Measurements from ENCODE around the gene NEU2. TPM values are rescaled to one million over a fixed set of nuclear protein-coding genes. Genes with fewer than 3 reads are reported as not detected.

Gene NEU2
- total RNA-seq, 1 experiment from 2014 or later = not detected

DNA sequence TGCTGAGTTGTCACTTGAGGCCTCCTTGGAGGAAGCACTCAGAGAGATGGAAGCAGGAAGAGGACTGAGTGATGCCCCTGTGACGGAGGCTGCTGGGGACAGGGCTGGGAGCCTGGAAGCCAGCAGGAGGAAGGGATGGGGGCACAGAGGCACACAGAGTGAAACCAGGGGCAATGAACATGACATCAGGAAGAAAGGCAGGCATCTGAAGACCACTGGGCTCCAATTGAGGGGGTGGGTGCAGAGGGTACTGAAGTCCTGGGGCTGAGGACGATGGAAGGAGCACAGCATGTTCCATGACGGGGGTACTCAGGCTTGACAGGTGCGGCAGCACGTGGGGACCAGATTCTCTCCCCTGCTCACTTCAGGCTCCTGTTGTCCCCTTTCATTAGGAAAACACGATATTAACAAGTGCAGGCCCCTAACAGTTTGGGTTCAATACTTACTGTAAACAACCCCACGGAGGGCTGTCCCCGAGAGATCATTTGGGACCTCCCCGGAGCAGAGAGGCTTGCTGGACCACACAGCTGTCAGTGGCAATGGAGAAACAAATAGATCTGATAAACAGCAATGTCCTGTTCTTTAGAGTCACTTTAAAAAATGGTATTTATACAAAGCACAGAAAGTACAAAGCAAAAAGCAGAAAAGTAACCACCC is 36.4 kb downstream of the NEU2 start:
- BruUV-seq (replicated peaks) = no TSS peak
- TF ChIP-seq, protein P1, sequence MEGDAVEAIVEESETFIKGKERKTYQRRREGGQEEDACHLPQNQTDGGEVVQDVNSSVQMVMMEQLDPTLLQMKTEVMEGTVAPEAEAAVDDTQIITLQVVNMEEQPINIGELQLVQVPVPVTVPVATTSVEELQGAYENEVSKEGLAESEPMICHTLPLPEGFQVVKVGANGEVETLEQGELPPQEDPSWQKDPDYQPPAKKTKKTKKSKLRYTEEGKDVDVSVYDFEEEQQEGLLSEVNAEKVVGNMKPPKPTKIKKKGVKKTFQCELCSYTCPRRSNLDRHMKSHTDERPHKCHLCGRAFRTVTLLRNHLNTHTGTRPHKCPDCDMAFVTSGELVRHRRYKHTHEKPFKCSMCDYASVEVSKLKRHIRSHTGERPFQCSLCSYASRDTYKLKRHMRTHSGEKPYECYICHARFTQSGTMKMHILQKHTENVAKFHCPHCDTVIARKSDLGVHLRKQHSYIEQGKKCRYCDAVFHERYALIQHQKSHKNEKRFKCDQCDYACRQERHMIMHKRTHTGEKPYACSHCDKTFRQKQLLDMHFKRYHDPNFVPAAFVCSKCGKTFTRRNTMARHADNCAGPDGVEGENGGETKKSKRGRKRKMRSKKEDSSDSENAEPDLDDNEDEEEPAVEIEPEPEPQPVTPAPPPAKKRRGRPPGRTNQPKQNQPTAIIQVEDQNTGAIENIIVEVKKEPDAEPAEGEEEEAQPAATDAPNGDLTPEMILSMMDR (conservative IDR thresholded peaks at IDR 0.05; ENCODE audit: low read depth, low read length) = no peak
- no peak for TF ChIP-seq EZH2 (IDR thresholded peaks at IDR 0.05; ENCODE audit: borderline replicate concordance, low read depth, low read length, poor library complexity, severe bottlenecking)
- intact Hi-C loops (cut with micrococcal nuclease; ENCODE audit: unreplicated experiment) = no loop called here
- Histone ChIP-seq H3K9me3 (ENCODE audit: low read depth, low read length, poor library complexity, severe bottlenecking) (peaks cover 3% of the 10 kb centered on the region), H3K4me1 (ENCODE audit: insufficient read depth, low read length, poor library complexity, severe bottlenecking) (no peaks in the 10 kb centered on the region), H3K27ac (ENCODE audit: low read depth, low read length, poor library complexity, severe bottlenecking) (no peak overlapping the region), H3K36me3 (ENCODE audit: insufficient read depth, low read length, poor library complexity, severe bottlenecking) (no peaks in the 10 kb centered on the region), H3K27me3 (replicated peaks; ENCODE audit: insufficient read depth, low read depth, low read length, poor library complexity) (no peaks in the 10 kb centered on the region), H3K4me3 (ENCODE audit: low read depth, low read length, poor library complexity, severe bottlenecking) (no peak overlapping the region)
- no peak for DNase-seq (ENCODE audit: low spot score)
- POLR2A ChIA-PET (ENCODE audit: low non-redundant PET) = interaction anchor here (0.7 kb wide), 1 partner anchor 183 kb away, joined by 5 read pairs; the partner anchor contains the start of gene ATG16L1
- CTCF ChIA-PET = no interaction called here

DNA sequence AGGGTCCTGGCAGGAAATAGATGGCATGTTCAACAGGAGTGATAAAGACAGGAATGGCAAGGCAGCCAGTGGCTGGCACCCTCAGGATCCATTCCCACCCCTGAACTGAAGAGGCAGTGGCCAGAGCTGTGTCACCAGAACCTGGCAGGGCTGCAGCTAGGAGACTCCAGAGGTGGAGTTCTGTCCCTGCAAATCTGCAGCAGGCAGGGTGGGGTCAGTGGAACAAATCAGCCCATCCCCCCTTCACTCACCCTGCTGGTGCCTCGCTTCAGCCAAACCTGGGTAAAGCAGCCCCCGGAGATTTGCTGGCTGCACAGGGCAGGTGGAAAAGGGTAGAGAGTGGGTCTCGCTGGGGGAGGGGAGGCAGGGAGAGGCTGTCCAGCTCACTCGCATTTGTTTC is 40.4 kb downstream of the NEU2 start:
- ChIA-PET POLR2A (ENCODE audit: low non-redundant PET) (interaction anchor here (0.6 kb wide), 1 partner anchor 317 kb away, joined by 13 read pairs; no protein-coding TSS in a partner anchor), CTCF (no interaction called here)
- no peak for DNase-seq (ENCODE audit: low spot score)
- Histone ChIP-seq H3K36me3 (ENCODE audit: insufficient read depth, low read length, poor library complexity, severe bottlenecking) (no peaks in the 10 kb centered on the region), H3K4me1 (ENCODE audit: insufficient read depth, low read length, poor library complexity, severe bottlenecking) (no peaks in the 10 kb centered on the region), H3K27me3 (replicated peaks; ENCODE audit: insufficient read depth, low read depth, low read length, poor library complexity) (no peaks in the 10 kb centered on the region), H3K9me3 (ENCODE audit: low read depth, low read length, poor library complexity, severe bottlenecking) (peaks cover 3% of the 10 kb centered on the region), H3K27ac (ENCODE audit: low read depth, low read length, poor library complexity, severe bottlenecking) (no peak overlapping the region), H3K4me3 (ENCODE audit: low read depth, low read length, poor library complexity, severe bottlenecking) (no peak overlapping the region)
- BruUV-seq (replicated peaks) = no TSS peak
- TF ChIP-seq, protein P1 (conservative IDR thresholded peaks at IDR 0.05; ENCODE audit: low read depth, low read length) = no peak
- TF ChIP-seq EZH2 (IDR thresholded peaks at IDR 0.05; ENCODE audit: borderline replicate concordance, low read depth, low read length, poor library complexity, severe bottlenecking) = no peak
- intact Hi-C loops (cut with micrococcal nuclease; ENCODE audit: unreplicated experiment) = no loop called here

DNA sequence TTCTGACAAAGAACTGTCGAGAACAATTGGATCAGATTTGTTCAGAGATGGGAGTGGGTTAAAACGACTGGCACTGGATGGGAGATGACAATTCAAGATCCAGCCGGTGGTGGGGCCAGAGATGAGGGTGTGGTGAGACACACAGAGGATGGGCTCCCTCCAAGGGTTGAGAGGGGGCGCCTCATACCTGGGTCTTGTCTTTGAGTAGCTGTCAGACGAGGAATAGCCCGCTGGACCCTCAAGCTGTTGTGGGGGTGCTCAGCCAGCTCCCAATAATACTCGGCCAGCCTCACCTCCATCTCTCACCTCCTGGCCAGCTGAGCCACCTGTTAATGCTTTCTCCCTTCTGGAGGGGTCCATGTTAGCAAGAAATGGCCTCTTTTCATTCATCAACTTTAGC is 41.6 kb downstream of the NEU2 start:
- peaks cover 3% of the 10 kb centered on the region for H3K9me3 ChIP-seq (ENCODE audit: low read depth, low read length, poor library complexity, severe bottlenecking)
- POLR2A ChIA-PET (ENCODE audit: low non-redundant PET) = no interaction called here
- no peaks in the 10 kb centered on the region for H3K36me3 ChIP-seq (ENCODE audit: insufficient read depth, low read length, poor library complexity, severe bottlenecking)
- BruUV-seq (replicated peaks) = no TSS peak
- H3K27ac ChIP-seq (ENCODE audit: low read depth, low read length, poor library complexity, severe bottlenecking) = no peak overlapping the region
- CTCF ChIA-PET = interaction anchor here (0.5 kb wide), 1 partner anchor 24 kb away, joined by 4 read pairs; no protein-coding TSS in a partner anchor
- intact Hi-C loops (cut with micrococcal nuclease; ENCODE audit: unreplicated experiment) = no loop called here
- TF ChIP-seq, protein P1 (conservative IDR thresholded peaks at IDR 0.05; ENCODE audit: low read depth, low read length) = no peak
- TF ChIP-seq EZH2 (IDR thresholded peaks at IDR 0.05; ENCODE audit: borderline replicate concordance, low read depth, low read length, poor library complexity, severe bottlenecking) = no peak
- H3K27me3 ChIP-seq (replicated peaks; ENCODE audit: insufficient read depth, low read depth, low read length, poor library complexity) = no peaks in the 10 kb centered on the region
- H3K4me1 ChIP-seq (ENCODE audit: insufficient read depth, low read length, poor library complexity, severe bottlenecking) = no peaks in the 10 kb centered on the region
- no peak for DNase-seq (ENCODE audit: low spot score)
- H3K4me3 ChIP-seq (ENCODE audit: low read depth, low read length, poor library complexity, severe bottlenecking) = no peak overlapping the region
